ENCODE measurements around the gene IFRD2. TPM values are rescaled to one million over a fixed set of nuclear protein-coding genes. Genes with fewer than 3 reads are reported as not detected.

IFRD2 gene
- polyA plus RNA-seq, 1 of the 3 experiments (the other 2 are of a cell fraction) = 73.2 TPM

- peak overlapping the region in 1 of 2 experiments; percentile 22; a peak in 2 of 4 replicates for H3K27ac ChIP-seq (ENCODE audit: low read depth in 2 of 2, low read length in 1 of 2)
- peaks cover 5 to 20% of the 10 kb centered on the region in 2 experiments for H3K36me3 ChIP-seq (replicated peaks in 1 of 2; ENCODE audit: control insufficient read depth in 1 of 2, insufficient read depth in 2 of 2, low read length in 1 of 2)
- H3K9me2 ChIP-seq = no peaks in the 10 kb centered on the region
- H3K4me1 ChIP-seq (ENCODE audit: control insufficient read depth in 1 of 2, insufficient read depth in 2 of 2, low read depth in 1 of 2, low read length in 1 of 2) = peaks cover 27 to 42% of the 10 kb centered on the region in 2 experiments; a peak in 3 of 4 replicates
- peak overlapping the region; percentile 19 for H3K9ac ChIP-seq
- no peaks in the 10 kb centered on the region for H3K27me3 ChIP-seq (ENCODE audit: insufficient read depth)
- peaks cover 37% of the 10 kb centered on the region for H3F3A ChIP-seq (replicated peaks; ENCODE audit: insufficient read depth)
- H2AFZ ChIP-seq (ENCODE audit: low read depth) = no peak overlapping the region
- peaks cover 100% of the 10 kb centered on the region for H3K79me2 ChIP-seq (ENCODE audit: insufficient read depth)
- DNase-seq = no peak
- WGBS (ENCODE audit: low lambda C conversion rate) = 11% methylated on average over 2 of the region's 3 CpGs
- TF ChIP-seq PBX3 (IDR thresholded peaks at IDR 0.05) (peak; percentile 48; the same call in 1 of the 2 replicates), RFX5 (IDR thresholded peaks at IDR 0.05; ENCODE audit: low read length) (no peak)
- no peak overlapping the region for H3K4me3 ChIP-seq (ENCODE audit: low read depth in 2 of 2, low read length in 1 of 2)
- H3K4me2 ChIP-seq = peak overlapping the region; percentile 47
- ChIA-PET POLR2A (no interaction called here), CTCF (interaction anchor here (1.1 to 61.6 kb wide), 5 partner anchors 10 to 62 kb away, joined by 3 to 1375 read pairs (median 180); partner anchors contain the start of genes GNAI2 and GNAT1)
- no peaks in the 10 kb centered on the region for H3K9me3 ChIP-seq
- H4K20me1 ChIP-seq (ENCODE audit: insufficient read depth) = peaks cover 91% of the 10 kb centered on the region
Measured at GRCh38 chr3:50248387-50248786, 43.8 kb downstream of the IFRD2 start.

- TF ChIP-seq POLR2AphosphoS5 (IDR thresholded peaks at IDR 0.05; ENCODE audit: low read depth, low read length) (no peak), JUND (IDR thresholded peaks at IDR 0.05) (no peak), GABPA (IDR thresholded peaks at IDR 0.05; ENCODE audit: low read depth) (peak; percentile 70)
- Histone ChIP-seq H3K9me2 (no peaks in the 10 kb centered on the region), H3K27ac (ENCODE audit: low read depth in 2 of 2, low read length in 1 of 2) (peak overlapping the region; percentile 72 to 89), H4K20me1 (ENCODE audit: insufficient read depth) (peaks cover 91% of the 10 kb centered on the region), H3F3A (replicated peaks; ENCODE audit: insufficient read depth) (peaks cover 41% of the 10 kb centered on the region), H3K36me3 (replicated peaks in 1 of 2; ENCODE audit: control insufficient read depth in 1 of 2, insufficient read depth in 2 of 2, low read length in 1 of 2) (peaks cover 0 to 15% of the 10 kb centered on the region in 2 experiments), H3K9ac (peak overlapping the region; percentile 55; the same call in 1 of the 2 replicates), H3K4me1 (ENCODE audit: control insufficient read depth in 1 of 2, insufficient read depth in 2 of 2, low read depth in 1 of 2, low read length in 1 of 2) (peaks cover 35 to 36% of the 10 kb centered on the region in 2 experiments; a peak in 3 of 4 replicates), H3K9me3 (no peaks in the 10 kb centered on the region), H3K4me2 (peak overlapping the region; percentile 73), H3K27me3 (ENCODE audit: insufficient read depth) (no peaks in the 10 kb centered on the region), H3K4me3 (ENCODE audit: low read depth in 2 of 2, low read length in 1 of 2) (peak overlapping the region; percentile 46 to 57; a peak in 3 of 4 replicates), H2AFZ (ENCODE audit: low read depth) (no peak overlapping the region), H3K79me2 (ENCODE audit: insufficient read depth) (peaks cover 100% of the 10 kb centered on the region)
- POLR2A ChIA-PET = interaction anchor here (1.0 to 1.5 kb wide), 4 partner anchors 11 to 65 kb away, joined by 3 to 4 read pairs (median 4); partner anchors contain the start of gene GNAI2
- DNase-seq = peak; percentile 50
- 23% methylated on average over 9 of the region's 10 CpGs for WGBS (ENCODE audit: low lambda C conversion rate)
- CTCF ChIA-PET = interaction anchor here (0.6 to 61.6 kb wide), 30 partner anchors 12 to 370 kb away, joined by 3 to 1375 read pairs (median 5); partner anchors contain the start of genes GNAI2, GNAT1, IFRD2 and SLC38A3
Measured at GRCh38 chr3:50246517-50246954, 45.7 kb downstream of the IFRD2 start.

- DNase-seq = peak; percentile 95
- no peaks in the 10 kb centered on the region for H3K9me2 ChIP-seq
- H3K4me1 ChIP-seq (ENCODE audit: control insufficient read depth in 1 of 2, insufficient read depth in 2 of 2, low read depth in 1 of 2, low read length in 1 of 2) = peaks cover 35 to 36% of the 10 kb centered on the region in 2 experiments; a peak in 3 of 4 replicates
- peak overlapping the region; percentile 55; the same call in 1 of the 2 replicates for H3K9ac ChIP-seq
- H3K9me3 ChIP-seq = no peaks in the 10 kb centered on the region
- H4K20me1 ChIP-seq (ENCODE audit: insufficient read depth) = peaks cover 91% of the 10 kb centered on the region
- H3K27me3 ChIP-seq (ENCODE audit: insufficient read depth) = no peaks in the 10 kb centered on the region
- peaks cover 100% of the 10 kb centered on the region for H3K79me2 ChIP-seq (ENCODE audit: insufficient read depth)
- H3F3A ChIP-seq (replicated peaks; ENCODE audit: insufficient read depth) = peaks cover 43% of the 10 kb centered on the region
- 6% methylated on average over 14 of the region's 25 CpGs for WGBS (ENCODE audit: low lambda C conversion rate)
- peak overlapping the region; percentile 46 to 57 for H3K4me3 ChIP-seq (ENCODE audit: low read depth in 2 of 2, low read length in 1 of 2)
- peak overlapping the region; percentile 73 for H3K4me2 ChIP-seq
- H3K36me3 ChIP-seq (replicated peaks in 1 of 2; ENCODE audit: control insufficient read depth in 1 of 2, insufficient read depth in 2 of 2, low read length in 1 of 2) = peaks cover 0 to 15% of the 10 kb centered on the region in 2 experiments
- POLR2A ChIA-PET = interaction anchor here (1.0 to 1.5 kb wide), 4 partner anchors 10 to 64 kb away, joined by 3 to 4 read pairs (median 4); partner anchors contain the start of gene GNAI2
- H2AFZ ChIP-seq (ENCODE audit: low read depth) = no peak overlapping the region
- CTCF ChIA-PET = interaction anchor here (0.6 to 61.6 kb wide), 31 partner anchors 12 to 370 kb away, joined by 3 to 1375 read pairs (median 4); partner anchors contain the start of genes GNAI2, GNAT1, IFRD2 and SLC38A3
- H3K27ac ChIP-seq (ENCODE audit: low read depth in 2 of 2, low read length in 1 of 2) = peak overlapping the region; percentile 72 to 89
- no peak for TF ChIP-seq RCOR1 (IDR thresholded peaks at IDR 0.05; ENCODE audit: low read length)
- peak; percentile 73 for TF ChIP-seq RAD21 (IDR thresholded peaks at IDR 0.05; ENCODE audit: low read length)
- TF ChIP-seq CTCF (IDR thresholded peaks at IDR 0.05) = peak; percentile 97
- TF ChIP-seq EZH2phosphoT487 (IDR thresholded peaks at IDR 0.05; ENCODE audit: borderline replicate concordance, low read depth) = no peak
- peak; percentile 28; the same call in 1 of the 2 replicates for TF ChIP-seq MXI1 (IDR thresholded peaks at IDR 0.05; ENCODE audit: low read depth, low read length)
- TF ChIP-seq CHD2 (IDR thresholded peaks at IDR 0.05; ENCODE audit: low read length, partially characterized antibody) = peak; percentile 94
- peak; percentile 19; the same call in 1 of the 2 replicates for TF ChIP-seq TCF12 (IDR thresholded peaks at IDR 0.05)
- TF ChIP-seq SMC3 (IDR thresholded peaks at IDR 0.05; ENCODE audit: low read depth, low read length) = peak; percentile 90
Measured at GRCh38 chr3:50245831-50246516, 46.3 kb downstream of the IFRD2 start.

Data from SK-N-SH (cell line).